Omental fat pad (tissue), 4 donors: Measurements from ENCODE around the gene THRA. TPM values are rescaled to one million over a fixed set of nuclear protein-coding genes. Genes with fewer than 3 reads are reported as not detected.
A peak's percentile ranks its signal among the peaks of the same experiment; 100 is the strongest.

Experiments
- ATAC-seq: fragments of 150-250 bp; one replicate; pipeline ENCODE4 v1.9.1; 2016; ENCODE audit warnings: mild to moderate bottlenecking, moderate library complexity; ENCODE audit not compliant: low FRiP score
- DNase-seq: peaks from one replicate; pipeline ENCODE4 v3.0.0-alpha.2; 2019; ENCODE audit warnings: low spot score
- total RNA-seq, 4 donors: library from RNA; depleted of rRNA; stranded (reverse); fragments of >200 nt; gene quantifications; one replicate each; pipeline ENCODE4 v1.1.0, GENCODE V29; 2016
- TF ChIP-seq, protein P1 (sequence below), 3 donors: fragments of 450-650 bp; IDR thresholded peaks; one replicate each; pipeline ENCODE4 v1.5.1; 2016 to 2017; ENCODE audit warnings: antibody characterized with exemption in 3 of 3, mild to moderate bottlenecking in 3 of 3, moderate library complexity in 2 of 3

Gene THRA
- total RNA-seq, 4 donors from 2014 or later: 35.7 to 87.2 (median 55.2) TPM

DNA sequence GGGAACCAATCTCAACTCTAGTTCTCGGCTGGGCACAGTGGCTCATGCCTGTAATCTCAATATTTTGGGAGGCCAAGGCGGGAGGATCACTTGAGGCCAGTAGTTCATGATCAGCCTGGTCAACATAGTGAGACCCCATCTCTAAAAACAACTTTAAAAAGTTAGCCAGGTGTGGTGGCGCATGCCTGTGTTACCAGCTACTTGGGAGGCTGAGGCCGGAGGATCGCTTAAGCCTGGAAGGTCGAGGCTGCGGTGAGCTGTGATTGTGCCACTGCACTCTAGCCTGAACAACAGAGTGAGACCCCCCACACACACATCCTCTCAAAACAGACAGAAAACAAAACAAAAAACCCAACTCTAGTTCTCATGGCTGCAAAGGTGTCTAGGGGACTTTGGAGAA is 4.9 kb downstream of the THRA start:
- ATAC-seq: no peak
- no peak for DNase-seq
- TF ChIP-seq, protein P1, sequence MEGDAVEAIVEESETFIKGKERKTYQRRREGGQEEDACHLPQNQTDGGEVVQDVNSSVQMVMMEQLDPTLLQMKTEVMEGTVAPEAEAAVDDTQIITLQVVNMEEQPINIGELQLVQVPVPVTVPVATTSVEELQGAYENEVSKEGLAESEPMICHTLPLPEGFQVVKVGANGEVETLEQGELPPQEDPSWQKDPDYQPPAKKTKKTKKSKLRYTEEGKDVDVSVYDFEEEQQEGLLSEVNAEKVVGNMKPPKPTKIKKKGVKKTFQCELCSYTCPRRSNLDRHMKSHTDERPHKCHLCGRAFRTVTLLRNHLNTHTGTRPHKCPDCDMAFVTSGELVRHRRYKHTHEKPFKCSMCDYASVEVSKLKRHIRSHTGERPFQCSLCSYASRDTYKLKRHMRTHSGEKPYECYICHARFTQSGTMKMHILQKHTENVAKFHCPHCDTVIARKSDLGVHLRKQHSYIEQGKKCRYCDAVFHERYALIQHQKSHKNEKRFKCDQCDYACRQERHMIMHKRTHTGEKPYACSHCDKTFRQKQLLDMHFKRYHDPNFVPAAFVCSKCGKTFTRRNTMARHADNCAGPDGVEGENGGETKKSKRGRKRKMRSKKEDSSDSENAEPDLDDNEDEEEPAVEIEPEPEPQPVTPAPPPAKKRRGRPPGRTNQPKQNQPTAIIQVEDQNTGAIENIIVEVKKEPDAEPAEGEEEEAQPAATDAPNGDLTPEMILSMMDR (IDR thresholded peaks at IDR 0.05): no peak

GRCh38 chr17:40068129-40068581 is 5.4 kb downstream of the THRA start:
- no peak for ATAC-seq
- DNase-seq: no peak
- TF ChIP-seq, protein P1 (IDR thresholded peaks at IDR 0.05): no peak

DNA sequence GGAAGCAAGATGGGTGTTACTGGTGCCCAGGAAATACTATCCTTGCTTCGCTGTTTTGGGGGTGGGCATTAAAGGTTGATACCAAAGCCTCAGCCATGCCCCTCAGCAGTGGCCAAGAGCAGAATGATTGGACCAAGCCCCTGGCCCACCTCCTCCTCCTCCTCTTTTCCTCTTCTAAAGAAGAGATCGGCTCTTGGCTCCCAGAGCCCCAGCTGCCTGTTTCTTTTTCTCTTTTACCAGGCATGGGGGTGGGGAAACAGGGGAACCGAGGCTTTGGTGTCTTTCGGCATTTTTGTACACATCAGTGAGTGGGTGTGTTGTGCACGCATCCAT is 5.8 kb downstream of the THRA start:
- ATAC-seq: no peak

GRCh38 chr17:40068917-40069750 is 6.4 kb downstream of the THRA start:
- TF ChIP-seq, protein P1 (IDR thresholded peaks at IDR 0.05): no peak

More for the DNA sequence above, 5.8 kb downstream of the THRA start:
- no peak for DNase-seq
- TF ChIP-seq, protein P1 (IDR thresholded peaks at IDR 0.05): no peak

GRCh38 chr17:40069751-40070708 is 7.3 kb downstream of the THRA start:
- no peak for DNase-seq
- TF ChIP-seq, protein P1 (IDR thresholded peaks at IDR 0.05): no peak
- ATAC-seq: peak; percentile 17

More at GRCh38 chr17:40068917-40069750, 6.4 kb downstream of the THRA start:
- DNase-seq (peak; percentile 70), ATAC-seq (peak; percentile 52)

- DNase-seq: no peak
- TF ChIP-seq, protein P1 (IDR thresholded peaks at IDR 0.05): no peak
- ATAC-seq: no peak
These were observed 8.0 kb downstream of the THRA start for GRCh38 chr17:40070709-40071312.
